Prostate gland (tissue), 2 donors: ENCODE results near the gene ARL3.

Source experiments
- CTCF ChIP-seq, 4 experiments: fragments of 200-600 bp in 2 of 4; fragments of 450-650 bp in 2 of 4; sonication (generic) in 2 of 4; IDR thresholded peaks; 1 replicate in 3 of 4; 2 replicates in 1 of 4; pipeline ENCODE4 v1.5.1; 2016 to 2019; ENCODE audit warnings: antibody characterized with exemption in 4 of 4, mild to moderate bottlenecking in 2 of 4, moderate library complexity in 2 of 4
- POLR2A ChIP-seq: fragments of 450-650 bp; IDR thresholded peaks from one replicate; pipeline ENCODE4 v1.6.1; 2016; ENCODE audit warnings: antibody characterized with exemption, mild to moderate bottlenecking
- POLR2AphosphoS5 ChIP-seq: sonication (generic); formaldehyde crosslinking; IDR thresholded peaks from one replicate; pipeline ENCODE4 v1.6.1; 2017; ENCODE audit warnings: antibody characterized with exemption

- no peak for TF ChIP-seq CTCF (IDR thresholded peaks at IDR 0.05)
- TF ChIP-seq POLR2A: no peak
- TF ChIP-seq POLR2AphosphoS5: no peak
Observed at GRCh38 chr10:102732661-102733060, 18.5 kb upstream of the ARL3 start.
